Measurements from ENCODE around the gene SRGAP3.

GRCh38 chr3:9231006-9231405, 18.4 kb downstream of the SRGAP3 start:
- TF ChIP-seq ZNF396 (CRISPR knock-in tag; IDR thresholded peaks at IDR 0.05; ENCODE audit: borderline replicate concordance) (no peak), SP1 (CRISPR knock-in tag; conservative IDR thresholded peaks at IDR 0.05) (no peak), ATF6 (CRISPR knock-in tag; IDR thresholded peaks at IDR 0.05) (no peak)

Measured in WTC11 (cell line).